GM21515 (cell line): ENCODE data around the gene TMEM74B.

Experiments
- ATAC-seq: cut with Tn5 transposase; IDR thresholded peaks from one replicate; pipeline ENCODE4 v1.9.1; 2021; ENCODE audit not compliant: unreplicated experiment

The TMEM74B gene

DNA sequence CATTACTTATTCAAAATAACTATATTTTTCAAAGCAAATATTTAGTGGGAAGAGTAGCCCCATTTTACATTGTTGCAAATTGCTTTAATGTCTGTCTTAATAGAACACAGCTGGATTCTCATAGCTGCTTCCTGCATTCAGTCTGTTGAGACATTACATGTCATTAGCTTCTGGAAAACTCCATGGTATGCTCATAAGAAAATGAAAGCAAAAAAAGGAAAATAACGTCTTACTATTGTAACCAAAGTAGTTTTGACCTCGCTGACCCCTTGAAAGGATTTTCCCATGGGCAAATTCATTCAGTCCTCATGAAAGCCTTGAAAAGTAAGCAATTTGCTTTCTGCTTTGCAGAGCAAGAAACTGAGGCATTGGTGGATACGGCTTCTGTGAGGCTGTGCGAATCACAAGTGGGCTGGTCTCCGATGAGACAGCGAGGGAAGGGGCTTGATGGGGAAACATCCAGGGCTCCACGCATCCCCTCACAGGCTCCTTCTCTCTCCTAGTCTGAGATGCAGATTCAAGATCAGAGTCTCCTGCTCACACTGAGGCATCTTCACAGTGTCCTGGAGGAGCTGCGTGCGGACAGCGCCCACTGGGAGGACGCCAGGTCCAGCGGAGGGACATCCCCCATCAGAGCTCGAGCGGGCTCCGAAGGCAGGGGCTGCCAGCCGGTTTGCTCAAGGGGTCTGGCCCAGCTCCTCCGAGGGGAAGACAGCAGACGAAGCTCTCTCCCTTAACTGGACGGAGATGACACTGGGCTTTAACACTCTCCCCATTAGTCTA is 21.8 kb upstream of the TMEM74B start:
- no peak for ATAC-seq

GRCh38 chr20:1205802-1206201 is 21.0 kb upstream of the TMEM74B start:
- no peak for ATAC-seq

- no peak for ATAC-seq
Observed at GRCh38 chr20:1204576-1204975, 19.8 kb upstream of the TMEM74B start.

DNA sequence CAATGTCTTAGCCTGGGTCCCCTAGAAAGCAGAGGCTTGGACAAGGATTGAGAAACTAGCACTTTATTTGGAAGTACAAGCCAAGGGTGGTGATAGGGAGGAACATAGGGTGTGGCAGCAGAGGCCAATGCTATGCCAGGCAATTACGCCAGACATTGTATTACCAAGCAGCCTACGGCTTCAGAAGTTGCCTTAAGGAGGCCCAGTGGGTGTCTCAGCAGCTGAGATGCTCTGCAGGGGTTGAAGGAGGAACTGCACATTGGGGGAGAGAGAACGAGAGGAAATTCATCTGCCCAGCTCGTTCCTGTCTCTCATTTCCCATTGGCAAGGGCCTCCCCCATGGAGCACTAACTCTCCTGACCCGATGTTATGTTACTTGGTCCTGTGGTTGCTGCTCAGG is 19.3 kb upstream of the TMEM74B start:
- ATAC-seq = no peak

DNA sequence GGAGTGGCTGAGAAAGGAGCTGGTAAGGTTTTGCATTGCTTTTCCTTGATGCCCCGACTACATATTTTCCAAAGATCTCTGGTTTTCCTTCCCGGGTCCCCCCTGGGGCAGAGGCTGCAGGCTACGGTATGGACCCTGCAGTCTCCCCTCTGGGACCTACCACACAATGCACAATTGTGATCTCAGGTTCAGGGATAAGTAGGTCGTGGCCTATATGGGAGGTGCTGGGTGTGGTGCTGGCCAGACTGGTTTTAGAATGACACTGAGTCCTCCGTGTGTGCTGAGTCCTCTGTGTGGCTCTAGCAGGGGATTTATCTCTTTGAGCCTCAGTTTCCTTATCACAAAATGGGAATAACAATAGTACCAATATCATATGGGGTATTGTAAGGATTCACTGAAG is 18.8 kb upstream of the TMEM74B start:
- ATAC-seq = no peak

GRCh38 chr20:1202762-1203504 is 18.2 kb upstream of the TMEM74B start, which contains the start of gene C20orf202:
C20orf202 (plus strand) TSS chr20:1203454; CDS start chr20:1203586, 132 bp downstream.
- no peak for ATAC-seq

DNA sequence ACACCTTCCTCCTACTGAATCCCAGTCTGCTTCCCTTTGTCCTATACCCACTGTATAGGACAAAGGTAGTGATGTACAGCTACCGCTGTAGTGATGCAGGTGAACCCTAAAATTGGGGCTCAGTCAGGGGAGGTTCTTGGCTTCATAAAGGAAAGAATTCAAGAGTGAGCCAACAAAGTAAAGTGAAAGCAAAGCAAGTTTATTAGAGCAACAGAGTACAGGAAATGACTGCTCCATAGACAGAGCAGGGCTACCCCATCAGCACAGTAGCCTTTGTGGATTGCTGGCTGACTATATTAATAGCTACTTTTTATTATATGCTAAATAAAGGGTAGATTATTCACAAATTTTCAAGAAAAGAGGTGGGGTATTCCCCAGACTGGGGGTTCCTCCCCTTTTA is 15.2 kb upstream of the TMEM74B start:
- no peak for ATAC-seq

GRCh38 chr20:1199212-1199873 is 14.6 kb upstream of the TMEM74B start:
- ATAC-seq = no peak

- no peak for ATAC-seq
Observed at GRCh38 chr20:1198751-1199150, 14.0 kb upstream of the TMEM74B start.

- no peak for ATAC-seq
Observed at GRCh38 chr20:1197801-1198200, 13.0 kb upstream of the TMEM74B start.

DNA sequence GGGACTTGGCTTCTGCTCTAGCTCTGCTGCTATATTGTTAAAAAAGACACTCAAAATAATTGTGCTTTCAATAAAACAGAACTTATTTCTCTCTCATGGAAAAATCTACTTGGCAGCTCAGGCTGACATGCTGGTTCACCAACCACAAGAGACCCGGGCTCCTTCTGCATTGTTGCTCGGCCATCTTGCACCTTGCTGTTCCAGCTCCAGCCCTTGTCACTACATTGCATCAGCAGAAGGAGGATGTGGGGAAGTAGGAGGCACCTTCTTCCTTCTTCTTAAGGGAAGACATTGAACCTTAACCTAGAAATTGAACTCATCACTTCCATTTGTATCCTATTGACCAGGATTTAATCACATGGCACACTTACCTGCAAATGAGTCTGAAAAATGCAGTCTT is 11.9 kb upstream of the TMEM74B start:
- ATAC-seq = no peak

- no peak for ATAC-seq
Observed at GRCh38 chr20:1195226-1195625, 10.4 kb upstream of the TMEM74B start.

DNA sequence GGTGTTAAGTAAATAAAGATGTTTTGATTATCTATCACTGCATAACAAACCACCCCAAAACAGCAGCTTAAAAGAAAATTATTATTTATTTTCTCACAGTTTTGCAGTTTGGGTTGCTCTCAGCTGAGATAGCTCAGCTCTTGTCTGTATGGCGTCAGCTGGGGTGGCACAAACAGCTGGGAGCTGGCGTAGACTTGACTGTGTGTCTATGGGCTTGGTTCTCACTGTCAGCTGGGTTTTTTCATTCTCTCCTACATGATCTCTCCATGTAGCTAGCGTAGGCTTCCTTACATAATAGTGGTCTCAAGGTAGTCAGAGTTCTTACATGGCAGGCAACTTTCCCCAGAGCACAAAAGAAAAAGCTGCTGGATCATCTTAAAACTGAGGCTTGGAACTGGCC is 6.5 kb upstream of the TMEM74B start:
- ATAC-seq = no peak

- no peak for ATAC-seq
Observed at GRCh38 chr20:1190847-1191246, 6.1 kb upstream of the TMEM74B start.

- ATAC-seq = no peak
Observed at GRCh38 chr20:1189827-1190226, 5.0 kb upstream of the TMEM74B start.

DNA sequence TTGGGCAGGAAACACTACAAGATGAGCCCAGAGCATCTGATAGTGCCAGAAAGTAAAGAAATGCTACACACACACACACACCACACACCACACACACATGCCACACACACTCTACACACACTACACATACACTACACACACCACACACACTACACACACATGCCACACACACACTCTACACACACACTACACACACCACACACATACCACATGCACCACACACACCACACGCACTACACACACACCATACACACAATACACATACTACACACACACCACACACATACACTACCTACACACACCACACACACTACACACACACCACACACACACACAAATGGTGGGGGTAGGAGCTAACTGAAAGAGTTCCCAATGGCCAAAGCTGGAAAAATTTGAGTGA is 3.6 kb upstream of the TMEM74B start:
- no peak for ATAC-seq

DNA sequence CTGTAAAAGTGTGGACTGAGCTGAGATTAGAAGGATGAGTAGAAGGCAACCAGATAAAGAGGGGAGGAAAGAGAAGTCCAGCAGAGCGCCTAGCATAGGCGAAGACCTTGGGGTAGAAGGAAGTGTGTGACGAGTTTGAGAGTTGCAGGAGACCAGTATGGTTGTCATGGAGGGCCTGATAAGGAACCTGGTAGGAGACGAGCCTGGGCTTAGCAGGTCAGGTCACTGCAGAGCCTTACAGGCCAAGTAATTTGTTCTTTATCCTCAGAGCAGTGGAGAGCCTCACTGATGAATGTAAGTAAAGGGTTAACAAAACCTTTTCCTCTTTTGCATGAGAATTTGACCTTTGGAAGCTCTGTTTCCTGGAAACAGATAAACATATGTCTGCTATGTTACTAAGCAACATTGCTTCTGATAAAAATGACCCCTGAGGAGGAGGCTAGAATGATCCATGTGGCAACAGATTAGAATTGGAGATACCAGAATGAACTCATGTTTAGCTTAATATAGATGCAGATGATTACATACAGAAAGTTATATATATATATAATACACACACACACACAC is 2.9 kb upstream of the TMEM74B start:
- no peak for ATAC-seq

DNA sequence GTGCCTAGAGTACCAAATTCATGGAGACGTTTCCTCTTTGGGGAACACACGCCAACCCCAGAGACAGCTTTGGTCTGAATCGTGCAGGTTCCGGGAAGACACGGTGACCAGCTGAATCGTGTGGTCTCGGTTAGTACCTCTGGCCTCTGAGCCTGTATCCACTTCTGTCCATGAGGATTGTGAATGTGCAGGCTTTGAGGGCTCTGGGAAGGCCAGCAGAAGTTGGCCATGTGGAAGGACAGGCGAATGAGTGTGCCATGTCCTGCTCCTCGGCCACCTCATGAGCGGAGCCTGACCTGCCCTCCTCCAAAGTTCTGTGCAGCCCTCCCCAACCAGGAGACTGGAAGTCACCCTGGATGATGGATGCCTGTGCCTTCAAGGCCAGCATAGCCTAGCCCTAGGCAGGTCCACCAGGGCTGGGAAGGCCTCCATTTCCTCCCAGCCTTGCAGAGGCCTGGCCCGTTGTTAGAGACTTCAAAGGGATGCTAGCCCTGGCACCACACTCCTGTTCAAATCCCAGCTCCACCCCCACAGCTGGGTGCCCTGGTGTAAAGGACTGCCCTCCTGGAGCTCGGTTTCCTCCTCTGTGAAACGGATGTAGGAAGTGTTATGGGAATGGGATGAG is 1.7 kb upstream of the TMEM74B start:
- no peak for ATAC-seq

GRCh38 chr20:1185790-1186334 is 1.1 kb upstream of the TMEM74B start:
- ATAC-seq = no peak

GRCh38 chr20:1185316-1185741 is 548 bp upstream of the TMEM74B start:
- ATAC-seq = no peak

GRCh38 chr20:1184260-1184637 is 532 bp downstream of the TMEM74B start:
- ATAC-seq = no peak
